Activated CD4-positive, alpha-beta T cell treated with anti-CD3 and anti-CD28 coated beads, Interleukin-2, Interleukin-4, amounts not matched to agents 100 ng/mL and 50 ng/mL, durations not matched to agents 16 hours and 8 hours (primary cell): ENCODE results near the gene DPP7.
A peak's percentile ranks its signal among the peaks of the same experiment; 100 is the strongest.

Experiments
- DNase-seq: peaks from one replicate; pipeline ENCODE4 v3.0.0-alpha.2; 2020; ENCODE audit warnings: low spot score

DPP7 gene

DNA sequence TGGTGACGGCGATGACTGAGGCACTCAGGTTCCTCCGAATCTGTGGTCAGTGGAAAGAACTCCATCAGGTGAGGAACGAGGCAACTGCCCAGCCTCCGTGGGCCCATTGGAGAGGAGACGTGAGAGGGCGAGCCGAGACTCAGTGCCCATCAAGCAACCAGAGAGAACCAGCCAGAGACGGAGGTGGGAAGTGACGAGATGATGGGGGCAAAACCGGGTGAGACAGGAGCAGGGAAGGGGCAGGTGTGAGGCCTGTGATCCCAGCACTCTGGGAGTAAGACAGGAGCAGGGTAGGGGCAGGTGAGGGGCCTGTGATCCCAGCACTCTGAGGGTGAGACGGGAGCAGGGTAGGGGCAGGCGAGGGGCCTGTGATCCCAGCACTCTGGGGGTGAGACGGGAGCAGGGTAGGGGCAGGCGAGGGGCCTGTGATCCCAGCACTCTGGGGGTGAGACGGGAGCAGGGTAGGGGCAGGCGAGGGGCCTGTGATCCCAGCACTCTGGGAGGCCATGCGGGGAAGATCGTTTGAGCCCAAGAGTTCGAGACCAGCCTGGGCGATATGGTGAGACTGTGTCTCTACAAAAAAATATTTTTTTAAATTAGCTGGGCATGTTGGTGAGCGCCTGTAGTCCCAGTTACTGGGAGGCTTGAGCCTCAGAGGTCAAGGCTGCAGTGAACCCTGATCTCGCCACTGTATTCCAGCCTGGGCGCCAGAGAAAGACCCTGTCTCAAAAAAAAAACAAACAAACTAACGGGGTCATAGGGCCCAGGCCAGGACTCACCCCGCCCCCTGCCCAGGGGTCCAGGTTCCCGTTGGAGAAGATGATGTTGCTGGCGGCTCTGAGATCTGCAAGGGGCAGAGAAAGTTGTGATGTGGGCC, 3.4 kb downstream of the DPP7 start:
- DNase-seq = no peak

DNA sequence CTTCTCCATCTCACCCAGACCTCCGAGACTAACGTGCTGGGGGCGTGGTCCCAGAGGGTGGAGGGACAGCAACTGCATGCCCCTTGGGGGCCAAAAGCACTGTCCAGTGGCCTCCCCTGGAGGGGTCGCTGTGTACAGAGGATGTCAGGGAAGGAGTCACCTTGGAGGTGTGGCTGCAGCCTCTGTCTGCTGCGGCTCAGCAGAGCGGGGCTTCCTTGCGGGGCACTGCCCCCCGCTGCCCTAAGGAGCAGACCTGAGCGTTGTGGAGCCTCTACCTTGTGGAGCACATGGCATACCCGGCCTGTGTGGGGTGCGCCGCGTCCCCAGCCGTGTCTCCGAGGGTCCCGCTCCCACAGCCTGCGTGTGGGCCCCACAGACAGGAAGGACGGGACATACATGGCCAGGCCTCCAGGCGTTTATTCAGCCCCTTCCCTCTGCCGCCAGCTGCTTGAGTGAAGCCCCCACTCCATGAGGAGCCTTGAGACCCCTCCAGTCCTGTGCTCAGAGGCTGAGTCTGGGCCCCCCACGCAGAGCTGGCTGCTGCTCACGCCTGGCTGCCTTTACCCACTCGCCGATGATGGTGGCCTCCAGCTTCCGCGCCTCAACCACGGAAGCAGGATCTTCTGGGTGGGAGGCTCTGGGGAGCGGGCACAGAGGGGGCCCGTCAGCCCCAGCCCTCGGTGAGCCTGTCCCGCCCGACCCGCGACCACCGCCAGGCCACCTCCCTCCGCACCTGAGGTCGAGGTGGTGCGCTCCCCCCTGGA, 4.2 kb downstream of the DPP7 start:
- DNase-seq = no peak

DNA sequence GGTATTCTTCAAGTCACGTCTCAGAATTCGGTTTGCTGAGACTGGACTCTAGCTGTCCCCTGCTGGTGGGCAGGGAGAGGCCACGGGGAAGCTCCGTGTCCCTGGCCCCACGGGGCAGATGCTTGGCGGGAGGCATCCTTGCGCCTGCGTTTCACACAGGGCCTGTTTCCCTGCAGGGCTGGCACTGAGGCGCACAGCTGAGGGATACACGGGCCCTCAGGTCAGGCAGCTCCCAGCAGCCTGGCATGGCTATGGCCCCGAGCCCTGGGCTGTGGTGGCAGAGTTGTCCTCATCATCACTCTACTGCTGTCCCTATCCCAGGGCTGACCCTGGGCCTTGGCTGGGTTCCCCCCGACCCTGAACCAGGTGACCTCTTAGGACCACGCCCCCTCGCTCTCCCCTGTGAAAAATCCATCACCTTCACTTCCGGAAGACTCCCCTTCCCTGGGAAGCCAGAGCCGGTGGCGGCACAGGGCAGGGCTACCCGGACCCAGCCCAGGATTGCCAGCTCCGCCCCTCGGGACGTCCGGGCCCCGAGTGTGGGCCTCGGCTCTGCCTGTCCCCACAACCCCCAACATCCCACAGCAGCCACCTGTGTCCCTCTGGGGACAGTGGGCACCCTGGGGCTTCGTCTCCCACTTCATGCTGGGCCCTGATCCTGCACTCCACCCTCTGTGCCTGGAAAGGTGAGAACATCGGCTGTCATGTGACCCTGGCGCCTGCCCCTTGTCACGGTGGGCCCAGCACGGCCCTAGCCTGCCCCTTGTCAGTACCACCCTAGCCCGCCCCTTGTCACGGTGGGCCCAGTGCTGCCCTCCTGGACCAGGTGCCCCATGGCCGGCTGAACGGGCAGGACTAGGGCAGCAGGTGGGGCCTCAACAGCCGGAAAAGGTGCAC, 5.0 kb downstream of the DPP7 start:
- DNase-seq = no peak

DNA sequence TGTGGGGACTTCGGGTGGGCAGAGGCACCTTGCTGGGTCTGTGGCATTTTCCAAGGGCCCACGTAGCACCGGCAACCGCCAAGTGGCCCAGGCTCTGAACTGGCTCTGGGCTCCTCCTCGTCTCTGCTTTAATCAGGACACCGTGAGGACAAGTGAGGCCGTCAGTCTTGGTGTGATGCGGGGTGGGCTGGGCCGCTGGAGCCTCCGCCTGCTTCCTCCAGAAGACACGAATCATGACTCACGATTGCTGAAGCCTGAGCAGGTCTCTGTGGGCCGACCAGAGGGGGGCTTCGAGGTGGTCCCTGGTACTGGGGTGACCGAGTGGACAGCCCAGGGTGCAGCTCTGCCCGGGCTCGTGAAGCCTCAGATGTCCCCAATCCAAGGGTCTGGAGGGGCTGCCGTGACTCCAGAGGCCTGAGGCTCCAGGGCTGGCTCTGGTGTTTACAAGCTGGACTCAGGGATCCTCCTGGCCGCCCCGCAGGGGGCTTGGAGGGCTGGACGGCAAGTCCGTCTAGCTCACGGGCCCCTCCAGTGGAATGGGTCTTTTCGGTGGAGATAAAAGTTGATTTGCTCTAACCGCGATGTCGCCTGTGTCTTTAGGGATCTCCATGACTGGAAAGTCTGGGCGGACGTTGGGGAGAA, 5.8 kb downstream of the DPP7 start:
- no peak for DNase-seq

DNA sequence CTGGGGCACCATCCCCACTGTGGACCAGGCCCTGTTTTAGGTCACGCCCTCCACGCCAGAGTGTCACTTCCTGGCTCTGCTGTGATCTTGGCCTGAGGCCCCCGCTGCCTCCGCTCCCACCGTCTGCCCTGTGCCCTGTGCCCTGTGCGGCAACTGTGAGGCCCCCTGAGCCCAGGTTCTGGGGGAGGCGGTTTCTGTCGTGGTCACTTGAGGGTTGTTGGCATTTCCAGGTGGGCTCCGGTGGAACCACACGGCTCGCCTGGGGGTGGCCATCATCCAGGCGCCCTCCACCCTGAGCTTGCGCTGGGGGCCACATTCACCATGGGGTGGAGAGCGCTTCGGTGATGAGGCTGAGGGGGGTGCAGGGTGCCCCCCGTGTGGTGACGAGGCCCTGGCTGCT, 6.6 kb downstream of the DPP7 start:
- DNase-seq = no peak

DNA sequence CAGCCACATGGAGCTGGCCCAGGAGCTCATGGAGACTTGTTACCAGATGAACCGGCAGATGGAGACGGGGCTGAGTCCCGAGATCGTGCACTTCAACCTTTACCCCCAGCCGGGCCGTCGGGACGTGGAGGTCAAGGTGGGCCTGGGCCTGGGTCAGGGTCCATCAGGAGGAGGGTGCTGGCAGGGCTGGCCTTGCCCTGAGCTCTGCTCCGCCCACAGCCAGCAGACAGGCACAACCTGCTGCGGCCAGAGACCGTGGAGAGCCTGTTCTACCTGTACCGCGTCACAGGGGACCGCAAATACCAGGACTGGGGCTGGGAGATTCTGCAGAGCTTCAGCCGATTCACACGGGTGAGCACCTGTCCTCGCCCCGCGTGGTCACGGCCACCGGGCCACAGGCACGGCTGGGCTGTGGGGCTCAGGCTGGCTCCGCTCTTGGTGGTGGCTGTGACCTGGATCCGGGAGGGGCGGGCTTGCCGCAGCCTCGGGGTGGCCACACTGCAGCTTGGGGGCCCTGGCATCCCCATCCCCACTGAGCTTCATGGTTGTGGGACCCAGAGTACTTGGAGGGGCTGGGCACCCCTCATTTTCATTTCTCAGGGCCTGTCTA, 7.1 kb downstream of the DPP7 start:
- no peak for DNase-seq

DNA sequence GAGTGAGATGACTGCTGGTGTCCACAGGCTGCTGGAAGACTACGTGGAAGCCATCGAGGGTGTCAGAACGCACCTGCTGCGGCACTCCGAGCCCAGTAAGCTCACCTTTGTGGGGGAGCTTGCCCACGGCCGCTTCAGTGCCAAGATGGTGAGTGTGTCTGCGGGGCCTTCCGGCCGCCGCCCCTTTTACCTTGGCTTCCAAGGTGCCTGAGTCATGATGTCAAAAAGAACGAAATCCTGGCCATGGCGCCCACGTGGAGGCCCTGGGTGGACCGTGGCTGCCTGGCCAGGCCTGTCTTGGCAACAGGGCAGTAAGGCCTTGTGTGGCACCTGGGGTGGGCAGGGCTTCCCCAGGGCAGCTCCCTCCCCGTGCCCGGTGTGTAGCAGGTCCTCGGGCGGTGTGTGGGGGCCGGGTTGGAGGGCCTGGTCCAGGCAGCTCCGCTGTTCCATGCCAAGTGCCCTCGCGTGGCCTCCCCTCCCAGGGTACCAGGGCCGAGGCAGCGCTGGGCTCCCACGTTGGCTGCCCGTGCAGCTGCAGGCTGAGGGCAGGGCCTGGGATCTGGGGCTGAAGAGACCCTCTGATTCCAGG, 7.8 kb downstream of the DPP7 start:
- DNase-seq = no peak

DNA sequence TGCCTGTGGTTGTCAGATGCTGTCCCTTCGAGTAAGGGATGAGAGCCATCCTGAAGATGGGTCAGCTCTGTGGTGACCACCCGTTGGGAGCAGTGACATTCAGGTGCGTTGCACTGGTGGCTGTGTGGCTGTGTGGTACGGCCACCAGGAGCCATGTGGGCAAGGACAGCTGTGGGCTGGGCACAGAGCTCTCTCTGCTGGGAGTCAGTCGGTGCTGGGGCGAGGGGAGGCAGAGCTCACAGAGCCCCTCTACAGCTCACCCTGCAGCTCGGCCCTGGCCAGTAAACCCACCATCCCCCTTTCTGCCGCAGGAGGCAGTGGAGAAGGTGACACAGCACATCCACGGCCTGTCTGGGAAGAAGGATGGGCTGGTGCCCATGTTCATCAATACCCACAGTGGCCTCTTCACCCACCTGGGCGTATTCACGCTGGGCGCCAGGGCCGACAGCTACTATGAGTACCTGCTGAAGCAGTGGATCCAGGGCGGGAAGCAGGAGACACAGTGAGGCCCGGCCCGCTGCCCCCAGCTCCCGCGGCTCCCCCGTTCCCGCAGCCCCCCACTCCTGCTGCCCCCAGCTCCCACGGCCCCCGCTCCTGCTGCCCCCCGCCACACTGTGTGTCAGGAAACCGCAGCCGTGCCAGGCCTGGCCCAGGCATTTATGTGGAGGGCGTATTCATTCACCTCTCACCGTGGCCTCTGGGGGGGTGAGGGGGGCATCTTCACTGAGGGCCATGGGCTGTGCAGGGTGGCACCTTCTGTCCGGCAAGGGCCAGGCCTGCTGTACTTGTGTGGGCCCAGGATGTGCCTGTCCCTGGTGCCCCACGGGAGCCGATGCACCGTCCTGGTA, 8.5 kb downstream of the DPP7 start:
- no peak for DNase-seq

DNA sequence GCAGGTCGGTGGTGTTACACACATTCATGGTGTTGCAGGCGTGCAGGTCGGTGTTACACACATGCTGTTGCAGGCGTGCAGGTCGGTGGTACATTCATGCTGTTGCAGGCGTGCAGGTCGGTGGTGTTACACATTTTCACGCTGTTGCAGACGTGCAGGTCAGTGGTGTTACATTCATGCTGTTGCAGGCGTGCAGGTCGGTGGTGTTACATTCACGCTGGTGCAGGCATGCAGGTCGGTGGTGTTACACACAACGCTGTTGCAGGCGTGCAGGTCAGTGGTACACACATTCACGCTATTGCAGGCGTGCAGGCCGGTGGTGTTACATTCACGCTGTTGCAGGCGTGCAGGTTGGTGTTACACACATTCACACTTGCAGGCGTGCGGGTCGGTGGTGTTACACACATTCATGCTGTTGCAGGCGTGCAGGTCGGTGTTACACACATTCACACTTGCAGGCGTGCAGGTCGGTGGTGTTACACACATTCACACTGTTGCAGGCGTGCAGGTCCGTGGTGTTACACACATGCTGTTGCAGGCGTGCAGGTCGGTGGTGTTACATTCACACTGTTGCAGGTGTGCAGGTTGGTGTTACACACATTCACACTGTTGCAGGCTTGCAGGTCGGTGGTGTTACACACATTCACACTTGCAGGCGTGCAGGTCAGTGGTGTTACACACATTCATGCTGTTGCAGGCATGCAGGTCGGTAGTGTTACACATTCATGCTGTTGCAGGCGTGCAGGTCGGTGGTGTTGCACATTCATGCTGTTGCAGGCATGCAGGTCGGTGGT, 11.1 kb downstream of the DPP7 start:
- no peak for DNase-seq

DNA sequence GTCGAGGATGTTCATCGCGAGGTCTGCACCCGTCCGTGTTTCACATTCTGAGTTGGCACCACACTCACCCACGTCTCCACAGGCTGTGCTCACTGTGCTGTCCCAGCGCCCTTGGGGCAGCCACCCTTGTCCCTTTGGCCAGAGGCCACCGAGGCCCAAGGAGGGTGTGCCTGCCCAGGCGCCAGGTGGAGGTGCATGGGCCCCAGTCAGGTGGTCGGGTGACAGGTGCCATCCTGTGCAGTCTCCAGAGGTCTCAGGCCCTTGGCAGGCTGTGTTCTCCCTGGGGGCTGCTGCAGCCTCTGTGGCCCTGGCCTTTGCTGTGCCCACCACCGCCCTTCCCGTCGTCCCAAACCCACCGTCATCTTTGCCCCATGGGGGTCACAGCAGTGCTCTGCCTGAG, 15.3 kb downstream of the DPP7 start:
- no peak for DNase-seq

DNA sequence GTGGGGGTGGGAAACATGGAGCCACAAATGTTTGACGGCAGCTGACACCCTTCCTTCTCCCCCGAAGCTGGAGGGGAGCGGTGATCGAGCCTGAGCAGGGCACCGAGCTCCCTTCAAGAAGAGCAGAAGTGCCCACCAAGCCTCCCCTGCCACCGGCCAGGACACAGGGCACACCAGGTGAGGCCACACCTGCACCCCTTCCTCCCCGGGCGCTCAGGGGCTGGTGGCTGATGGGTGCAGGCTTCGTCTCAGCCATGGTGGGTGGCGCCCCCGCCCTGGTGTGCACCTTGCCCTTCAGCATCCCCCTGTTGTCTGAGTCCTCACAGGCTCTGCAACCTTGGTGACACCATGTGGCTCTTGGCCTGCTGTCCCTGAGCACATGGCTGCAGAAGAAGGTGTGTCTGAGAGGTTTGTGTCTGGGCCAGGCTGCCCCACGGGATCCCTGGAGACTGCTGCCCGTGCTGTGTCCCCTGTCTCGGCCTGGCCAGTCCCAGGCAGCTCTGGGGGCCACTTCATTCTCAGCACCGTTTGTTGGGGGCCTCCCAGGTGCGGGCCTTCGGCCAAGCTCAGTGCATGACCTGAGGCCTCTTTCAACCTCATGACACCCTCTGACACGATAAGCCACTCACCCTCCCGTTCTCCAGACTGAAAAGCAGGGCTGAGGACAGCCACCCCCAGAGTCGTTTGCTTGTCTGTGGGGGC, 16.6 kb downstream of the DPP7 start:
- DNase-seq = no peak

DNA sequence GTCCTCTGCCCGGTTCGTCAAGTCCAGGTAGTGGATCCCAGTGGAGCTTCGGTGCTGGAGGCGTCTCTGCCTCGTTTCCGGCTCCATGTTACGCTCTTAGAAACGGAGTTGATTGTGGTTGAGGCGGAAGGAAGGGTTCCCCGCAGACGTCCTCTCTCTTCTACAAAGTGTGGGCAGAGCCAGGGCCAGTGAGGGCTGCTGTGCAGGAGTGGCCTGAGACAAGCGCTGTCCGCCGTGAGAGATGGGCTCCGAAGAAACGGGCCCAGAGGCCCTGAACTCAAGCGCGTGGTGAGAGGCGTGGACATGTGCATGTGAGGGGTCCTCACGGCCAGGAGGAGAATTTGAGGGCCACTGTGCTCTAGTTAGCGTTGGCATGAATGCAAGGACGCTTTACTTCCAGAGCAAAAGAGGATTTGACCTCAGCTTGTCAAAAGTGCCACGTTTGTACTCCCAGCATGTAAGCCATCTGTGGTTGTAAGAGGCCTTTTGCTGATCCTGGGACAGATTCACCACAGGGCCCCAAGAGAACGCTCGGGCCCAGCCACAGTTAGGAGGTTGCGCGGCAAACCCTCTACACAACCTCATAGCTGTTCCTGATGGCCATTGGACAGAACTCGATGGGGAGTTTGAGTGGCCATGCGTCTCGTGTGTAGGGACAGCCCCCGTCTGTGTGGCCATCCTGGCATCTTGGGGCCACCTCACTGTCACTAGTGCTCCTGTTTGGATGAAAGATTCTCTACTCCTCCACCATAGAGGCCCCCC, 17.6 kb downstream of the DPP7 start:
- no peak for DNase-seq

DNA sequence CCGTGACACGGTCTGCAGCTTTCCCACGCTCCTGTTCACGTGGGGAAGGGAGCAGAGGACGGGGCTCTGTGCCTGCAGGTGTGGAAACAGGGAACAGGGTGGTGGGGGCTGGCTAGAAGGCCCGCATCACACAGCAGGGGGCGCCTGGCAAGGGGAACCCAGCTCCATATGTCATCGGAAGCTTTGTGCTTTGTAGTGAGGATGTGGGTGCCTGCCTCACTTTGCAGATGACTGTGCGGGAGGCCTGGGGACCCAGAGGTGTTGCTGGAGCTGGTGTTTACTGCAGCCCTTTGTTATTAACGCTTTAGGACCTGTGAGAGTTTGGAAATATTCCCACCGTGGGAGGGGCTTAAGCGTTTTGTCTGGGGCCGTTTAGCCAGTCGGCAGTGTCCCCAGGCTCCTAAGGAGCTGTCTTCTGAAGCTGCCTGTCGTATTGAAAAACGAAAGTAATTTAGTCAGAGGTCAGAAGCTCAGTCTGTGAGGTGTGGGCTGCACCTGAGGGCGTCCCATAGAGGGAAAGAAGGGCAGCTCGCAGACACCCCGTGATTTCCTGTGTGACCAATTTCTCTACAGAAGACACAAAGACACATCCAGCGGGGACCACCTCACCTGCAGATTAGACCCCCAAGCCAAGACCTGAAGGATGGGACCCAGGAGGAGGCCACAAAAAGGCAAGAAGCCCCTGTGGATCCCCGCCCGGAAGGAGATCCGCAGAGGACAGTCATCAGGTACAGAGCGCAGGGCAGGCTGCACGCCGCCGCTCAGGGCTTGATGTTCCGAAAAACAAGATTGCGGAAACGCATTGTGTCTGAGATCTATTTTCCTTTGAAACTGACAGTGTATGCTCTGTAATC, 18.6 kb downstream of the DPP7 start:
- peak; percentile 90 for DNase-seq

DNA sequence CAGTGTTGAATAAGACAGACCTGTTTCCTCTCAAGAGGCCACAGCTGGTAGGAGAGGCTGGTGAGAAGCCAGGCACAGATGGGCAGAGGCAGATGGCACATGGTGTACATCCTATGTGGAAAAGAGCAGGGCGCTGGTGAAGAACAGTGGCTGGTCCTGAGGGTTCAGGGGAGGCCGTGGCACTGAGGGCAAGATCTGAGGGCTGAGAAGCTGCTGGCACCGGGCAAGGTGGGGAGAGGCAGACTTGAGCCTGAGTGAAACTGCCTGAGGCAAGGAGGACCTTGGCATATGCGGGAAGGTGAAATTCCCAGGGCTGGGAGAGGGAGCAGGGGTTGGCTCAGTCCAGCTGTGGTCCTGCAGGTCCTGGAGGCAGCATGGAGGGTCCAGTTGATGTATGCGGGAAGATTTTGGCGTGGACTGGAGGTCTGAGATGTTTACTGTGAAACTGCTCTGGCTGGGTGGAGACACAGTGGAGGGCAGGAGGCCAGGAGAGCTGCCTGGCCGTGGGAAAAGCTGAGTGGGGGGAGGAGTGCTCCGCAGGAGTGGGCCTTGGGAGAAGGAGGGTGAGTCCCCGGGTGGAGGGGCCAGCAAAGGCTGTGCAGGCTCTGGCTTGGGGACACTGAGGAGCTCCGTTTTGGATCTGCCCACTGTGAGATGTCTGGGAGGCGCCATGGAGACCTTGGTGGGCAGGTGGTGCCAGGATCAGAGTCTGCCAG, 25.1 kb downstream of the DPP7 start:
- DNase-seq = no peak

DNA sequence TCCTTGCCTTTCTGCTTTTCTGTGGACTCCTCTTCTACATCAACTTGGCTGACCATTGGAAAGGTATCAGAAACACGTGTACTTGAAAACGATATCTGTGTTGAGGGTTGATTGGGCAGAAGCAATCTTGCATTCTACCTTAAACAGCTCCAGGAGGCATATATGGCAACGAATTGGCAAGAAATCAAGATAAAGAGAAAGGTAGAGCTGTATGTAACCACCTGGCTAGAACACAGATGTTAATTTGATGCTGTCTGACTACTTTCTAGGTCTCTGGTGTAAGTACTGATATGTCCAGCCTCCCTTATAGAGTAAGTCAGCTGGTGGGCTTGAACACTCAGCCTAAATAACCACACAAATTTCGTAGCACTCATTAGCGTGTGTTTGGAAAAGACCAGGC, 26.4 kb downstream of the DPP7 start:
- DNase-seq = no peak

DNA sequence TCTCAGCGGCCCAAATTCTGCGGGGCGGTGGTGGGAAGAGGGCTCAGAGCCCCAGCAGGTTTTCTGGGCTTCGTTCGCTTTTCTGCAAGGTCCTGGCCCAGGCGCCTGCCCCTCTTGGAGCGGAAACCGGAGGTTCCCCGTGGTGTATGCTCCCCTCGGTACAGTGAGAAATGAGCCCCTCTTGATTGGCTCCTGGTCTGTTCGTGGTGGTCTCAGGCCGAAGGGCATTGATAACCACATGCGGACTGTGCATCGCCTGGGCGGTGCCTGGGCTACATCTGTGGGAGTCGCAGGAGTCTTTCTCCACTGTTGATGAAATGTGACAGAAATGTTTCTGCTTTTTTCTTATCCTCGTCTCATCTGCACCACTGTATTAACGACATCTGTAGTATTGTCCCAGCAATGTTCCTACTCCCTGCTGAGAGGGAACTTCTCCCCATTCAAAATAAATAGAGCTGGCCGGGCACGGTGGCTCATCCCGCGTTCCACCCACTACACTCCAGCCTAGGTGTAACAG, 27.1 kb downstream of the DPP7 start:
- DNase-seq = no peak
